ENCODE results near the gene TMEM184B.

DNA sequence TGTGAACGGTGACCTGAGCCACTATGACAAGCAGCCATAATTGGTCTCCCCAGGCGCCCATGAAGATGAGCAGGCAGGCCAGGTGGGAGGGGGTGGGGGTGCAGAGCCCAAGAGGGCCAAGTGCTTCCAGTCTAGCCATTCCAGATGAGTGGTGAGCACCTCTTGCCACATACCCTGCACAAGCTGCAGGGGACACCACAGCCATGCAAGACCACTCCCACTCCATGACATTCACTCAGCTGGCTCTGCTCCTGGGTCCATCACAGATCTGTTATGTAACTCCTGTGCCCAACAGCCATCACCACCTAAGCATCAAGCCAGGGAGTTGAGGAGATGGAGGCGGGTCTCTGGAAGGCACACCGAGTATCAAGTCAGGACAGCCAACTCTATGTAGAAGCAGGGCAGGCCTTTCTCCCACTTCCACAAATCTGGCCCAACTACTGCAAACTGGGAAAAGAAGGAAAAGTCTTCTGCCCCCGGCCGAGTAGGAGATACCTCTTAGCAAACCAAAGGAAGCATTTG, 8.4 kb downstream of the TMEM184B start:
- no peak for TF ChIP-seq CTCF (IDR thresholded peaks at IDR 0.05 in 4 of 5, conservative IDR thresholded peaks at IDR 0.05 in 1 of 5)
- TF ChIP-seq POLR2A (IDR thresholded peaks at IDR 0.05), result no peak

All from gastrocnemius medialis (tissue), 4 donors.